IMR-90 (cell line): ENCODE data around the gene RGS7BP.

Experiments
- MAFK ChIP-seq: IDR thresholded peaks from 2 replicates; pipeline ENCODE4 v1.6.1; 2012; ENCODE audit warnings: low read depth, low read length, improper control_type of control experiment
- POLR2A ChIP-seq: IDR thresholded peaks from 2 replicates; pipeline ENCODE4 v1.6.1; 2012; ENCODE audit warnings: mild to moderate bottlenecking, low read depth, low read length
- TF ChIP-seq, protein P1 (sequence below): conservative IDR thresholded peaks from 2 replicates; pipeline ENCODE4 v1.5.1; 2012; ENCODE audit warnings: mild to moderate bottlenecking, low read depth, low read length, improper control_type of control experiment

DNA sequence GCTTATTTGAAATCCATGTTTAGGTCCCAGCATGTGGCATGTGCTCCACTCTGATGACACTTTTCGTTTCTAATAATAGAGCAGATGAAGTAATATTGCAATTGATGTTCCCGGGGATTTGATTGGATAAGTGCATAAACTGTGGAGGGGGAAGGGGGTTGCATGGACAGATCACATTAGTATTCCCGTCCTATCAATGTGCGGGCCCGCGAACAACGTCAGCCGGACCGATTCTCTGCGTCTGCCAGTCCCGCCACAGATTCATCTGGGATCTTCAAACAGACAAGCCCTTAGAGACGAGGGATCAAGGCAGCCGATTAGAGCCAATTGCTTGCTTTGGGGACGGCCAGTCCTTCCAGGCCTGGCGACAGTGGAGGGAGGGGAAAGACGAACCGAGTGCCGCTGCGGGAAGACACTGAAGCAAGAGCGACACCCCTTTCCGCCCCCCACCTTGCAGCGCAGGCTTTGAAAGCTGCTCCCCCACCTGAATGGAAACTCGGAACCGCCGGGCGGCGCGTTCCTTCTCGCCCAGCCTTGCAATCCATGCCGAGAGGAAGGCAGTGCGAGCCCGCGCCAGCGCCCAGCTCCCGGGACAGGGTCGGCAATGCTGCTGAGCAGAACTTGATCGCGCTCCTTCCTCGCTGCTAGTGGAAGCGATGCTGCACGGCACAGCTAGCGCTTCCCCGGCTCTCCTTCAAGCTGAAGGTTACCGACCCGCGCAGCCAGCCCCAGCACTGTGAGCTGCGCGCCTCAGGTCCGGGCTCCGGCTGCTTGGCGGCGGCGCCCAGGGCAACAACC is at the start of gene RGS7BP:
- TF ChIP-seq POLR2A = no peak
- TF ChIP-seq, protein P1, sequence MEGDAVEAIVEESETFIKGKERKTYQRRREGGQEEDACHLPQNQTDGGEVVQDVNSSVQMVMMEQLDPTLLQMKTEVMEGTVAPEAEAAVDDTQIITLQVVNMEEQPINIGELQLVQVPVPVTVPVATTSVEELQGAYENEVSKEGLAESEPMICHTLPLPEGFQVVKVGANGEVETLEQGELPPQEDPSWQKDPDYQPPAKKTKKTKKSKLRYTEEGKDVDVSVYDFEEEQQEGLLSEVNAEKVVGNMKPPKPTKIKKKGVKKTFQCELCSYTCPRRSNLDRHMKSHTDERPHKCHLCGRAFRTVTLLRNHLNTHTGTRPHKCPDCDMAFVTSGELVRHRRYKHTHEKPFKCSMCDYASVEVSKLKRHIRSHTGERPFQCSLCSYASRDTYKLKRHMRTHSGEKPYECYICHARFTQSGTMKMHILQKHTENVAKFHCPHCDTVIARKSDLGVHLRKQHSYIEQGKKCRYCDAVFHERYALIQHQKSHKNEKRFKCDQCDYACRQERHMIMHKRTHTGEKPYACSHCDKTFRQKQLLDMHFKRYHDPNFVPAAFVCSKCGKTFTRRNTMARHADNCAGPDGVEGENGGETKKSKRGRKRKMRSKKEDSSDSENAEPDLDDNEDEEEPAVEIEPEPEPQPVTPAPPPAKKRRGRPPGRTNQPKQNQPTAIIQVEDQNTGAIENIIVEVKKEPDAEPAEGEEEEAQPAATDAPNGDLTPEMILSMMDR = no peak
- no peak for TF ChIP-seq MAFK
